Astrocyte of the cerebellum (primary cell): ENCODE measurements around the gene PPP3R1.

Experiments
- DNase-seq: peaks from one replicate; pipeline ENCODE4 v3.0.0-alpha.2; 2011; ENCODE audit warnings: low read depth
- H3K4me3 ChIP-seq: 2 replicates; pipeline ENCODE4 v1.5.1; 2011; ENCODE audit warnings: mild to moderate bottlenecking, low read depth, low read length, moderate library complexity
- in situ Hi-C: cut with HindIII; loops from 2 replicates; pipeline ENCODE4 v1.10.0; 2017; ENCODE audit warnings: low sequenced_read_pairs
- TF ChIP-seq, protein P1 (sequence below): IDR thresholded peaks from 2 replicates; pipeline ENCODE4 v1.5.1; 2012; ENCODE audit warnings: low read length, low read depth, moderate library complexity, mild to moderate bottlenecking; ENCODE audit errors: missing control alignments

Gene PPP3R1

GRCh38 chr2:68252400-68253218 is at the start of gene PPP3R1:
TSS of gene PPP3R1 (minus strand) at chr2:68252532. CDS start at chr2:68252127, 405 bp downstream.
- TF ChIP-seq, protein P1, sequence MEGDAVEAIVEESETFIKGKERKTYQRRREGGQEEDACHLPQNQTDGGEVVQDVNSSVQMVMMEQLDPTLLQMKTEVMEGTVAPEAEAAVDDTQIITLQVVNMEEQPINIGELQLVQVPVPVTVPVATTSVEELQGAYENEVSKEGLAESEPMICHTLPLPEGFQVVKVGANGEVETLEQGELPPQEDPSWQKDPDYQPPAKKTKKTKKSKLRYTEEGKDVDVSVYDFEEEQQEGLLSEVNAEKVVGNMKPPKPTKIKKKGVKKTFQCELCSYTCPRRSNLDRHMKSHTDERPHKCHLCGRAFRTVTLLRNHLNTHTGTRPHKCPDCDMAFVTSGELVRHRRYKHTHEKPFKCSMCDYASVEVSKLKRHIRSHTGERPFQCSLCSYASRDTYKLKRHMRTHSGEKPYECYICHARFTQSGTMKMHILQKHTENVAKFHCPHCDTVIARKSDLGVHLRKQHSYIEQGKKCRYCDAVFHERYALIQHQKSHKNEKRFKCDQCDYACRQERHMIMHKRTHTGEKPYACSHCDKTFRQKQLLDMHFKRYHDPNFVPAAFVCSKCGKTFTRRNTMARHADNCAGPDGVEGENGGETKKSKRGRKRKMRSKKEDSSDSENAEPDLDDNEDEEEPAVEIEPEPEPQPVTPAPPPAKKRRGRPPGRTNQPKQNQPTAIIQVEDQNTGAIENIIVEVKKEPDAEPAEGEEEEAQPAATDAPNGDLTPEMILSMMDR, result no peak
- peak within 1 kb of the TSS; percentile 79 for H3K4me3 ChIP-seq
- DNase-seq, result peak; percentile 88
- in situ Hi-C loops, result no loop called here

GRCh38 chr2:68295516-68295915 is 43.2 kb upstream of the PPP3R1 start:
- in situ Hi-C loops, result no loop called here
- TF ChIP-seq, protein P1, result no peak
- no peak for DNase-seq
- no peak overlapping the region for H3K4me3 ChIP-seq

DNA sequence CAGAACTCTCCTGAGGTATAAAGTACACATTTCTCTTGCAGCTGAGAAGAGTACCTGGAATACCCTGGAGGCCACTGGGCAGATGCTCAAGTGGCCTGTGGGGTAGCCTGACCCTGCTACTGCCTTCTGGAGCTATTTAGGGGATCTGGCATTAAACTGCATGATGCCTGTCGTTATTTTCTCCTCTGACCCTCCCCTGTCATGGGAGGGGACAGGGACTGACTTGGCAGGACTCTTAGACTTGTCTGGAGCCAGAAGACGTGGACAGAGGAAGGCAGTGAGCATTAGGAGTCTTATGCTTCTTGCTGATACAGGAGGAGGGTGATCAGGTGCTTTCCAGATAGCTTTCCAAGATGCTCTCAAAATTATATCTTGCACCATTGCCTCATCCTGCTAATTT is 42.6 kb upstream of the PPP3R1 start:
- in situ Hi-C loops, result loop anchor here (5.0 kb wide), 1 partner anchor 173 kb away; no protein-coding TSS in a partner anchor
- DNase-seq, result no peak
- no peak overlapping the region for H3K4me3 ChIP-seq
- TF ChIP-seq, protein P1, result no peak

DNA sequence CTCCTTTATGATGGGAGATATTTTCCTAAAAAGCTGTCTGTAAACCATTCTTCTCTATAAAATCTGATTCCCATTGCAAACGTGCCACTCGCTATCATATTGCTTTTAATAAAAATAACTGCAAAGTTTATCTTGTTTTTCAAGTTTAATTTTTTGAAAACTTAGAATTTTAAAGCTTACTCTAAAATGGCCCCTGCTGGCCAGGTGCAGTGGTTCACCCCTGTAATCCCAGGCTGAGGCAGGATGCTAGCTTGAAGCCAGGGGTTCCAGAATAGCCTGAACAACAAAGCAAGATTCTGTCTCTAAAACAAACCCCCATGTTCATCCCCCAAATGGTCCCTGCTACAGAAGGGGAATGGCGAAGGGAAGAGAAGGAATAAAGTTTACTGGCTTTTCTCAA is 41.9 kb upstream of the PPP3R1 start:
- H3K4me3 ChIP-seq, result no peak overlapping the region
- DNase-seq, result no peak
- in situ Hi-C loops, result loop anchor here (5.0 kb wide), 1 partner anchor 172 kb away; no protein-coding TSS in a partner anchor
- TF ChIP-seq, protein P1, result no peak

GRCh38 chr2:68293755-68294154 is 41.4 kb upstream of the PPP3R1 start:
- TF ChIP-seq, protein P1, result no peak
- in situ Hi-C loops, result loop anchor here (5.0 kb wide), 1 partner anchor 171 kb away; no protein-coding TSS in a partner anchor
- H3K4me3 ChIP-seq, result no peak overlapping the region
- no peak for DNase-seq

- in situ Hi-C loops, result loop anchor here (5.0 kb wide), 1 partner anchor 171 kb away; no protein-coding TSS in a partner anchor
- TF ChIP-seq, protein P1, result no peak
- no peak for DNase-seq
- no peak overlapping the region for H3K4me3 ChIP-seq
Observed at GRCh38 chr2:68293024-68293423, 40.7 kb upstream of the PPP3R1 start.
